ENCODE data around the gene MASP1. TPM values are rescaled to one million over a fixed set of nuclear protein-coding genes. Genes with fewer than 3 reads are reported as not detected.

The MASP1 gene
- total RNA-seq, 1 donor from 2014 or later, result 2.0 TPM

- H3K9me3 Mint-ChIP-seq (ENCODE audit: low read depth), result no peaks in the 10 kb centered on the region
Measured at GRCh38 chr3:187286467-187287059, 5.0 kb downstream of the MASP1 start.

DNA sequence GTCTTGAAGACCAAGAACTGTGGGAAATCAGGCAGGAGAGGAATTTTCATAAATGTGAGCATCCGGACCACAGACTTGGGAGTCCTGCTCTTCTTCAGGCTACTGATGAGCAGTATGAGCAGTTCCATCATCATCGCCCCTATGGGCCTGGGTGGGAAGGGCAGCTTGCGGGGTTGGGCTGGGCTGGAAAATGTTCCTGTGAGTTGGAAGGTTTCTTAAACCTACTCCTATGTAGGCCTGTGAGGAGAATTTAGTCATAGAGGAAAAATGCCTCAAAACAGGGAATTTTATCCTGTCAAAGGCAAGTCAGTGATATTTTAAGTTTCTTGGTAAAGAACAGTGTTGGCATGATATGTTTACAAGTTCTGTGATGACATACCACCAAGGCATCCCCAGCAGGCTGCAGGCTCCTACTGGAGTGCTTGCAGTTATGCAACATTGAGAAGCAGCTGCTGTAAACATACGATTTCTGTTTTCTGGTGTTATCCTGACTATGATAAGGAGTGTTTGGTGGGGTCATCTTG lies 10.3 kb downstream of the MASP1 start:
- Mint-ChIP-seq H3K36me3 (ENCODE audit: low read depth) (no peaks in the 10 kb centered on the region), H3K4me3 (ENCODE audit: unreplicated experiment) (no peak overlapping the region)

More at GRCh38 chr3:187286467-187287059, 5.0 kb downstream of the MASP1 start:
- DNase-seq (ENCODE audit: low spot score), result no peak
- Mint-ChIP-seq H3K27ac (ENCODE audit: unreplicated experiment) (no peak overlapping the region), H3K4me3 (ENCODE audit: unreplicated experiment) (no peak overlapping the region), H3K4me1 (ENCODE audit: low read depth) (peaks cover 29% of the 10 kb centered on the region), H3K36me3 (ENCODE audit: low read depth) (no peaks in the 10 kb centered on the region), H3K27me3 (ENCODE audit: low read depth) (peaks cover 4% of the 10 kb centered on the region)
- TF ChIP-seq, protein P1, sequence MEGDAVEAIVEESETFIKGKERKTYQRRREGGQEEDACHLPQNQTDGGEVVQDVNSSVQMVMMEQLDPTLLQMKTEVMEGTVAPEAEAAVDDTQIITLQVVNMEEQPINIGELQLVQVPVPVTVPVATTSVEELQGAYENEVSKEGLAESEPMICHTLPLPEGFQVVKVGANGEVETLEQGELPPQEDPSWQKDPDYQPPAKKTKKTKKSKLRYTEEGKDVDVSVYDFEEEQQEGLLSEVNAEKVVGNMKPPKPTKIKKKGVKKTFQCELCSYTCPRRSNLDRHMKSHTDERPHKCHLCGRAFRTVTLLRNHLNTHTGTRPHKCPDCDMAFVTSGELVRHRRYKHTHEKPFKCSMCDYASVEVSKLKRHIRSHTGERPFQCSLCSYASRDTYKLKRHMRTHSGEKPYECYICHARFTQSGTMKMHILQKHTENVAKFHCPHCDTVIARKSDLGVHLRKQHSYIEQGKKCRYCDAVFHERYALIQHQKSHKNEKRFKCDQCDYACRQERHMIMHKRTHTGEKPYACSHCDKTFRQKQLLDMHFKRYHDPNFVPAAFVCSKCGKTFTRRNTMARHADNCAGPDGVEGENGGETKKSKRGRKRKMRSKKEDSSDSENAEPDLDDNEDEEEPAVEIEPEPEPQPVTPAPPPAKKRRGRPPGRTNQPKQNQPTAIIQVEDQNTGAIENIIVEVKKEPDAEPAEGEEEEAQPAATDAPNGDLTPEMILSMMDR (IDR thresholded peaks at IDR 0.05), result no peak

GRCh38 chr3:187280644-187281043 lies 10.9 kb downstream of the MASP1 start:
- no peaks in the 10 kb centered on the region for H3K9me3 Mint-ChIP-seq (ENCODE audit: low read depth)
- H3K36me3 Mint-ChIP-seq (ENCODE audit: low read depth), result no peaks in the 10 kb centered on the region
- peaks cover 3% of the 10 kb centered on the region for H3K27me3 Mint-ChIP-seq (ENCODE audit: low read depth)
- no peak for DNase-seq (ENCODE audit: low spot score)
- H3K4me1 Mint-ChIP-seq (ENCODE audit: low read depth), result peaks cover 4% of the 10 kb centered on the region
- no peak overlapping the region for H3K27ac Mint-ChIP-seq (ENCODE audit: unreplicated experiment)
- TF ChIP-seq, protein P1 (IDR thresholded peaks at IDR 0.05), result no peak
- no peak overlapping the region for H3K4me3 Mint-ChIP-seq (ENCODE audit: unreplicated experiment)

More for the DNA sequence above, 10.3 kb downstream of the MASP1 start:
- TF ChIP-seq, protein P1 (IDR thresholded peaks at IDR 0.05), result no peak
- H3K27ac Mint-ChIP-seq (ENCODE audit: unreplicated experiment), result no peak overlapping the region
- H3K9me3 Mint-ChIP-seq (ENCODE audit: low read depth), result no peaks in the 10 kb centered on the region
- peaks cover 3% of the 10 kb centered on the region for H3K27me3 Mint-ChIP-seq (ENCODE audit: low read depth)
- no peak for DNase-seq (ENCODE audit: low spot score)
- peaks cover 4% of the 10 kb centered on the region for H3K4me1 Mint-ChIP-seq (ENCODE audit: low read depth)

- DNase-seq (ENCODE audit: low spot score), result no peak
- TF ChIP-seq, protein P1 (IDR thresholded peaks at IDR 0.05), result no peak
- peaks cover 4% of the 10 kb centered on the region for H3K4me1 Mint-ChIP-seq (ENCODE audit: low read depth)
- H3K27ac Mint-ChIP-seq (ENCODE audit: unreplicated experiment), result no peak overlapping the region
- H3K9me3 Mint-ChIP-seq (ENCODE audit: low read depth), result no peaks in the 10 kb centered on the region
- H3K4me3 Mint-ChIP-seq (ENCODE audit: unreplicated experiment), result no peak overlapping the region
- peaks cover 3% of the 10 kb centered on the region for H3K27me3 Mint-ChIP-seq (ENCODE audit: low read depth)
- H3K36me3 Mint-ChIP-seq (ENCODE audit: low read depth), result no peaks in the 10 kb centered on the region
Measured at GRCh38 chr3:187277129-187277462, 14.4 kb downstream of the MASP1 start.

DNA sequence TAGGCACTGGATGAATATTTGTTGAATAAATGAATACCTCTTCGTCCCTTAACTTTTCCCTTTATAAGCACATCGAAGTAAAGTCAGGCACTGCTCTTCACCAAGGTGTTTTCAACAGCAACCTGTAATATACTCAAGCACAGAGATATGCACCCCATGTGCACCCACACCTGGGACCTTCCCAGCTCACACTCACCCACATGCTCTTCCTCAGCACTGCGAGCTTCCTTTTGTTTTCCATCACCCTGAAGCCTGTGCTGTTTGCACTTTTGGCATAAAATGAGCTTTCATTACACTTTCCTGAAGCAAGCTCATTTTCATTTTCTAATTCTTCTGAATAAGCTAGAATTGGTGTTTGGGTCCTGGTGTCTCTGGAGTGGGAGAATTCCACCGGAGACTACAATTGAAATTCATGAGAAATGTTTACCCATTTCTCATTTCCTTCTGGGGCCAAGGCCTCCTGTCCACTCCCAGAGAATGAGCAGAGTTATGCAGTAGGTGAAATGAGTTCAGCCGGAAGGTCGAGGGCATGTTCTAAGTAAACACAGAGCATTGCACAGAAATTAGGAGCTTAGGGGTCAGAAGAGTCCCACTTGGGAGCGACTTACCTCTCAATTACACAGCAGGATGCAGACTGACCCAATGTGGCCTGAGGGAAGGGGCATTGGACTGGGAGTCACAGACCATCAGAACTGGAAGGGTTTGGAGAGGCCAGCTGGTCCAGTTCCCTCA lies 15.0 kb downstream of the MASP1 start:
- TF ChIP-seq, protein P1 (IDR thresholded peaks at IDR 0.05), result no peak
- DNase-seq (ENCODE audit: low spot score), result no peak
- Mint-ChIP-seq H3K27ac (ENCODE audit: unreplicated experiment) (no peak overlapping the region), H3K4me1 (ENCODE audit: low read depth) (peaks cover 4% of the 10 kb centered on the region), H3K36me3 (ENCODE audit: low read depth) (no peaks in the 10 kb centered on the region), H3K27me3 (ENCODE audit: low read depth) (peaks cover 3% of the 10 kb centered on the region), H3K9me3 (ENCODE audit: low read depth) (no peaks in the 10 kb centered on the region), H3K4me3 (ENCODE audit: unreplicated experiment) (no peak overlapping the region)
